IMR-90 (cell line): ENCODE measurements around the gene DUSP22. TPM values are rescaled to one million over a fixed set of nuclear protein-coding genes. Genes with fewer than 3 reads are reported as not detected.
A peak's percentile ranks its signal among the peaks of the same experiment; 100 is the strongest.

Experiments
- ATAC-seq: fragments of 200-7000 bp; cut with Tn5 transposase; 2 replicates; pipeline ENCODE4 v1.9.1; 2020; ENCODE audit warnings: low read depth, mild to moderate bottlenecking, moderate library complexity
- BruUV-seq: library from RNA; stranded (reverse); fragments of 400-500 nt; replicated peaks from 2 replicates; lab custom pipeline; 2021; lab: Mats Ljungman, UMichigan
- CTCF ChIA-PET: fragments of 300-600 bp; formaldehyde crosslinking; extraction: SDS; loops from one replicate; lab custom pipeline; 2021; ENCODE audit warnings: antibody characterized with exemption; lab: Yijun Ruan, JAX
- POLR2A ChIA-PET: fragments of 300-600 bp; sonication (Branson Sonifier 250); formaldehyde crosslinking; loops from one replicate; lab custom pipeline; 2022; ENCODE audit warnings: antibody characterized with exemption; ENCODE audit not compliant: unreplicated experiment; lab: Charles Lee
- DNase-seq: peaks from one replicate; pipeline ENCODE4 v3.0.0; 2013
- H2AFZ ChIP-seq: replicated peaks from 2 replicates; pipeline ENCODE3; 2013; ENCODE audit warnings: low read length, mild to moderate bottlenecking; ENCODE audit not compliant: poor library complexity
- H2AK5ac ChIP-seq: 2 replicates; pipeline ENCODE4 v1.6.1; 2013; ENCODE audit warnings: low read depth, low read length, inconsistent platforms
- H2AK9ac ChIP-seq: replicated peaks from 2 replicates; pipeline ENCODE3; 2013; ENCODE audit warnings: mild to moderate bottlenecking, low read depth, low read length, moderate library complexity; ENCODE audit not compliant: poor library complexity
- H2BK120ac ChIP-seq: 2 replicates; pipeline ENCODE4 v1.6.1; 2013; ENCODE audit warnings: low read depth, low read length, inconsistent platforms
- H2BK15ac ChIP-seq: 3 replicates; pipeline ENCODE4 v1.6.1; 2013; ENCODE audit warnings: low read depth, low read length, inconsistent platforms
- H2BK20ac ChIP-seq: 2 replicates; pipeline ENCODE4 v1.6.1; 2013; ENCODE audit warnings: low read depth, mild to moderate bottlenecking, inconsistent platforms, low read length, moderate library complexity
- H2BK5ac ChIP-seq: 2 replicates; pipeline ENCODE4 v1.6.1; 2013; ENCODE audit warnings: mild to moderate bottlenecking, low read depth, low read length, inconsistent platforms; ENCODE audit not compliant: poor library complexity, severe bottlenecking
- H3K14ac ChIP-seq: replicated peaks from 2 replicates; pipeline ENCODE4 v1.6.1; 2013; ENCODE audit warnings: low read depth, low read length, inconsistent platforms
- H3K18ac ChIP-seq: 2 replicates; pipeline ENCODE4 v1.6.1; 2013; ENCODE audit warnings: low read depth, low read length, control low read depth
- H3K23ac ChIP-seq: 2 replicates; pipeline ENCODE4 v1.6.1; 2013; ENCODE audit warnings: low read depth, low read length, inconsistent platforms
- H3K27ac ChIP-seq: 2 replicates; pipeline ENCODE4 v1.5.1; 2013; ENCODE audit warnings: mild to moderate bottlenecking, control low read depth, low read length; ENCODE audit not compliant: insufficient read depth
- H3K27me3 ChIP-seq: 2 replicates; pipeline ENCODE4 v1.6.1; 2013; ENCODE audit warnings: low read length; ENCODE audit not compliant: control insufficient read depth, insufficient read depth
- H3K36me3 ChIP-seq: 2 replicates; pipeline ENCODE4 v1.6.1; 2013; ENCODE audit warnings: low read length, mixed read lengths; ENCODE audit not compliant: control insufficient read depth, insufficient read depth
- H3K4ac ChIP-seq: 2 replicates; pipeline ENCODE4 v1.6.1; 2013; ENCODE audit warnings: low read depth, low read length, inconsistent platforms
- H3K4me1 ChIP-seq: 2 replicates; pipeline ENCODE4 v1.6.1; 2013; ENCODE audit warnings: low read length, mixed read lengths; ENCODE audit not compliant: control insufficient read depth, insufficient read depth
- H3K4me2 ChIP-seq: 2 replicates; pipeline ENCODE4 v1.6.1; 2013; ENCODE audit warnings: low read depth, mild to moderate bottlenecking, control low read depth, low read length, moderate library complexity
- H3K4me3 ChIP-seq: 2 replicates; pipeline ENCODE4 v1.5.1; 2013; ENCODE audit warnings: low read depth, mild to moderate bottlenecking, control low read depth, low read length, moderate library complexity; ENCODE audit not compliant: insufficient read depth
- H3K56ac ChIP-seq: 2 replicates; pipeline ENCODE4 v1.6.1; 2013; ENCODE audit warnings: low read length, inconsistent platforms; ENCODE audit not compliant: insufficient read depth; ENCODE audit errors: extremely low read depth
- H3K79me1 ChIP-seq, 2 experiments: 2 replicates each; pipeline ENCODE4 v1.6.1; 2013; ENCODE audit warnings: low read length in 2 of 2, inconsistent platforms in 1 of 2, low read depth in 1 of 2
- H3K9ac ChIP-seq: 2 replicates; pipeline ENCODE4 v1.6.1; 2013; ENCODE audit warnings: low read depth, low read length, control low read depth
- H3K9me1 ChIP-seq: 2 replicates; pipeline ENCODE4 v1.6.1; 2013; ENCODE audit warnings: low read length, inconsistent platforms; ENCODE audit not compliant: insufficient read depth
- H3K9me3 ChIP-seq: 2 replicates; pipeline ENCODE4 v1.6.1; 2013; ENCODE audit warnings: low read length; ENCODE audit not compliant: control insufficient read depth, insufficient read depth
- H4K20me1 ChIP-seq: 2 replicates; pipeline ENCODE4 v1.6.1; 2013; ENCODE audit warnings: low read length, inconsistent platforms; ENCODE audit not compliant: insufficient read depth
- H4K5ac ChIP-seq: 2 replicates; pipeline ENCODE4 v1.6.1; 2013; ENCODE audit warnings: mild to moderate bottlenecking, low read depth, low read length, control low read depth
- H4K8ac ChIP-seq, 2 experiments: 2 replicates each; pipeline ENCODE4 v1.6.1; 2013; ENCODE audit warnings: low read depth in 2 of 2, low read length in 2 of 2, control low read depth in 1 of 2, inconsistent platforms in 1 of 2
- H4K91ac ChIP-seq: 2 replicates; pipeline ENCODE4 v1.6.1; 2013; ENCODE audit warnings: low read depth, low read length, inconsistent platforms; ENCODE audit not compliant: insufficient read depth
- BHLHE40 ChIP-seq: fragments of 150-350 bp; IDR thresholded peaks from 2 replicates; pipeline ENCODE4 v1.6.1; 2016; ENCODE audit warnings: mild to moderate bottlenecking, low read depth, low read length
- CEBPB ChIP-seq: IDR thresholded peaks from 2 replicates; pipeline ENCODE4 v1.6.1; 2012; ENCODE audit warnings: low read depth, low read length, improper control_type of control experiment
- CHD1 ChIP-seq: IDR thresholded peaks from 2 replicates; pipeline ENCODE4 v1.6.1; 2012; ENCODE audit warnings: low read depth, low read length, improper control_type of control experiment
- ELK1 ChIP-seq: fragments of 150-350 bp; IDR thresholded peaks from 2 replicates; pipeline ENCODE4 v1.6.1; 2016; ENCODE audit warnings: low read depth, mild to moderate bottlenecking, low read length, moderate library complexity, borderline replicate concordance
- FOS ChIP-seq: fragments of 150-350 bp; IDR thresholded peaks from 2 replicates; pipeline ENCODE4 v1.6.1; 2016; ENCODE audit warnings: low read depth, low read length
- MAFK ChIP-seq: IDR thresholded peaks from 2 replicates; pipeline ENCODE4 v1.6.1; 2012; ENCODE audit warnings: low read depth, low read length, improper control_type of control experiment
- MAZ ChIP-seq: IDR thresholded peaks from 2 replicates; pipeline ENCODE4 v1.6.1; 2012; ENCODE audit warnings: low read depth, mild to moderate bottlenecking, low read length, improper control_type of control experiment, moderate library complexity, borderline replicate concordance
- MXI1 ChIP-seq: IDR thresholded peaks from 2 replicates; pipeline ENCODE4 v1.6.1; 2012; ENCODE audit warnings: low read depth, mild to moderate bottlenecking, low read length, moderate library complexity, borderline replicate concordance
- NFE2L2 ChIP-seq: fragments of 150-350 bp; IDR thresholded peaks from 2 replicates; pipeline ENCODE4 v1.6.1; 2016; ENCODE audit warnings: low read depth, mild to moderate bottlenecking, low read length
- POLR2A ChIP-seq: IDR thresholded peaks from 2 replicates; pipeline ENCODE4 v1.6.1; 2012; ENCODE audit warnings: mild to moderate bottlenecking, low read depth, low read length
- RAD21 ChIP-seq: IDR thresholded peaks from 2 replicates; pipeline ENCODE4 v1.6.1; 2012; ENCODE audit warnings: low read length, improper control_type of control experiment
- RCOR1 ChIP-seq: IDR thresholded peaks from 2 replicates; pipeline ENCODE4 v1.6.1; 2012; ENCODE audit warnings: mild to moderate bottlenecking, low read length, improper control_type of control experiment; ENCODE audit not compliant: insufficient replicate concordance
- RFX5 ChIP-seq: IDR thresholded peaks from 2 replicates; pipeline ENCODE4 v1.8.0; 2012; ENCODE audit warnings: low read depth, mild to moderate bottlenecking, low read length, moderate library complexity
- SMC3 ChIP-seq: fragments of 150-350 bp; IDR thresholded peaks from 2 replicates; pipeline ENCODE4 v1.6.1; 2016; ENCODE audit warnings: low read depth, mild to moderate bottlenecking, antibody characterized with exemption, low read length, moderate library complexity
- USF2 ChIP-seq: fragments of 150-350 bp; IDR thresholded peaks from 2 replicates; pipeline ENCODE4 v1.6.1; 2017; ENCODE audit warnings: mild to moderate bottlenecking, antibody characterized with exemption, low read length, low read depth
- WGBS, 2 experiments: methylation state at CpG; one replicate each; pipeline versions ENCODE4 v1.1.5 to v1.1.7; 2013; ENCODE audit warnings: missing lambda C conversion rate in 2 of 2; ENCODE audit not compliant: insufficient read length in 1 of 2; ENCODE audit errors: extremely low coverage in 2 of 2; 5-methylcytosine and 5-hydroxymethylcytosine counted together
- dilution Hi-C: fragments of 300-500 bp; cut with HindIII; formaldehyde crosslinking; loops from one replicate; pipeline ENCODE4 v1.14.3; 2018; ENCODE audit warnings: low sequenced_read_pairs; ENCODE audit not compliant: unreplicated experiment
- in situ Hi-C: fragments of 300-500 bp; cut with MboI; formaldehyde crosslinking; loops from 3 replicates; pipeline ENCODE4 v1.14.3; 2019; ENCODE audit warnings: low sequenced_read_pairs, inconsistent platforms, mixed read lengths
- intact Hi-C: fragments of 100-400 bp; cut with micrococcal nuclease; formaldehyde crosslinking; loops from 2 replicates; pipeline ENCODE4 v1.10.0; 2022
- polyA plus RNA-seq, 3 experiments: library from polyadenylated mRNA; depleted of rRNA; stranded (reverse); fragments of >200 nt; gene quantifications; 2 replicates each; pipeline ENCODE4 v1.2.3, GENCODE V29; 2012; ENCODE audit warnings: low replicate concordance in 1 of 3
- total RNA-seq: library from RNA; depleted of rRNA; stranded (reverse); fragments of >200 nt; gene quantifications from 2 replicates; pipeline ENCODE4 v1.2.3, GENCODE V29; 2012
- TF ChIP-seq, protein P1 (sequence below): conservative IDR thresholded peaks from 2 replicates; pipeline ENCODE4 v1.5.1; 2012; ENCODE audit warnings: mild to moderate bottlenecking, low read depth, low read length, improper control_type of control experiment

The DUSP22 gene
- total and polyA plus RNA-seq, 2 of the 4 experiments (the other 2 are of a cell fraction), result 7.1 to 8.2 TPM

DNA sequence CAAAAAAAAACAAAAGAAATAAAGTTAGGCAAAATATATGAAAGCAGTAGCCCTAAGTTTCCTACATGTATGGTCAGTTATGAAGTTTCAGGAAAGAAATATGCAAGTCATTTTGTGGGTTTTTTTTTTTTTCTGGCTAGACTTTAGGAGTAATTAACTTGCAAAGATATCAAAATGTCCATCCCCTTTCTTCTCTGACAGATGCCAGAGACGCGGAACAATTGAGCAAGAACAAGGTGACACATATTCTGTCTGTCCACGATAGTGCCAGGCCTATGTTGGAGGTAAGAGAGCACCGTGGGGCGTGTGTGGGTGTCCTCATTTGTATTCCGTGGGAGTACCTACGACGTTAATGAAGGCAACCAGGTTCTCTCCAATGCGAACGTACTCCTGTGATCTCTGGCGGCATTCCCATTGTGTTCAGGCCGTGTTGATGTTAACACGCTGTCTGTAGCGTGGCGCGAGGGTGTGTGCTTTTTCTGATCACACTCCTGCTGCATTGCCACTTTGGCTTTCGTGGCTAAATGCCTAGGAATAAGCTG is 19.5 kb downstream of the DUSP22 start:
- H2AK5ac ChIP-seq, result no peak overlapping the region
- no peak overlapping the region for H4K91ac ChIP-seq
- no peaks in the 10 kb centered on the region for H3K36me3 ChIP-seq
- H2BK15ac ChIP-seq, result no peak overlapping the region
- TF ChIP-seq USF2 (no peak), FOS (no peak), MAFK (no peak), NFE2L2 (no peak), POLR2A (no peak), SMC3 (no peak), MXI1 (no peak), RCOR1 (no peak), BHLHE40 (no peak), RAD21 (no peak), CHD1 (no peak), MAZ (no peak), ELK1 (no peak), RFX5 (no peak), CEBPB (no peak)
- TF ChIP-seq, protein P1, sequence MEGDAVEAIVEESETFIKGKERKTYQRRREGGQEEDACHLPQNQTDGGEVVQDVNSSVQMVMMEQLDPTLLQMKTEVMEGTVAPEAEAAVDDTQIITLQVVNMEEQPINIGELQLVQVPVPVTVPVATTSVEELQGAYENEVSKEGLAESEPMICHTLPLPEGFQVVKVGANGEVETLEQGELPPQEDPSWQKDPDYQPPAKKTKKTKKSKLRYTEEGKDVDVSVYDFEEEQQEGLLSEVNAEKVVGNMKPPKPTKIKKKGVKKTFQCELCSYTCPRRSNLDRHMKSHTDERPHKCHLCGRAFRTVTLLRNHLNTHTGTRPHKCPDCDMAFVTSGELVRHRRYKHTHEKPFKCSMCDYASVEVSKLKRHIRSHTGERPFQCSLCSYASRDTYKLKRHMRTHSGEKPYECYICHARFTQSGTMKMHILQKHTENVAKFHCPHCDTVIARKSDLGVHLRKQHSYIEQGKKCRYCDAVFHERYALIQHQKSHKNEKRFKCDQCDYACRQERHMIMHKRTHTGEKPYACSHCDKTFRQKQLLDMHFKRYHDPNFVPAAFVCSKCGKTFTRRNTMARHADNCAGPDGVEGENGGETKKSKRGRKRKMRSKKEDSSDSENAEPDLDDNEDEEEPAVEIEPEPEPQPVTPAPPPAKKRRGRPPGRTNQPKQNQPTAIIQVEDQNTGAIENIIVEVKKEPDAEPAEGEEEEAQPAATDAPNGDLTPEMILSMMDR, result no peak
- H3K23ac ChIP-seq, result no peak overlapping the region
- no peaks in the 10 kb centered on the region; the same call in 1 of the 2 replicates for H3K4me1 ChIP-seq
- H3K18ac ChIP-seq, result no peak overlapping the region
- H4K5ac ChIP-seq, result no peak overlapping the region
- ChIA-PET CTCF (interaction anchor here (1.1 kb wide), 1 partner anchor 27 kb away, joined by 3 read pairs; no protein-coding TSS in a partner anchor), POLR2A (no interaction called here)
- H3K9ac ChIP-seq, result no peak overlapping the region
- peaks cover 0 to 4% of the 10 kb centered on the region in 2 experiments; a peak in 1 of 4 replicates for H3K79me1 ChIP-seq
- H3K14ac ChIP-seq, result no peak overlapping the region
- in situ Hi-C loops, result no loop called here
- 79% methylated on average over 14 of the region's 17 CpGs; no CpG with 5 or more reads in 1 of the 2 experiments for WGBS, 2 experiments
- H3K4me2 ChIP-seq, result no peak overlapping the region
- no peak overlapping the region for H3K56ac ChIP-seq
- H3K9me3 ChIP-seq, result peaks cover 3% of the 10 kb centered on the region; the same call in 1 of the 2 replicates
- no peak overlapping the region for H3K27ac ChIP-seq
- dilution Hi-C loops, result no loop called here
- no peaks in the 10 kb centered on the region for H3K9me1 ChIP-seq
- H2BK120ac ChIP-seq, result no peak overlapping the region
- no peak overlapping the region for H2AK9ac ChIP-seq
- no TSS peak for BruUV-seq
- H3K4ac ChIP-seq, result no peak overlapping the region
- no peak for DNase-seq
- H2BK5ac ChIP-seq, result no peak overlapping the region
- H2AFZ ChIP-seq, result peak overlapping the region; percentile 16
- H3K27me3 ChIP-seq, result no peaks in the 10 kb centered on the region
- ATAC-seq, result no peak
- H4K20me1 ChIP-seq, result no peaks in the 10 kb centered on the region
- no peak overlapping the region for H3K4me3 ChIP-seq
- H2BK20ac ChIP-seq, result no peak overlapping the region
- no peak overlapping the region for H4K8ac ChIP-seq
- intact Hi-C loops, result no loop called here
